Memory B cell (primary cell): Measurements from ENCODE around the gene HAUS1.
A peak's percentile ranks its signal among the peaks of the same experiment; 100 is the strongest.

Experiments
- ATAC-seq: fragments of 150-1000 bp; cut with Tn5 transposase; 2 replicates; pipeline ENCODE4 v1.10.0; 2021; ENCODE audit warnings: low read depth, mild to moderate bottlenecking, moderate library complexity
- DNase-seq, 2 donors: peaks; one replicate each; pipeline ENCODE4 v3.0.0; 2022; ENCODE audit warnings: low spot score in 2 of 2
- H3K27ac Mint-ChIP-seq: one replicate; pipeline ENCODE4 v1.8.0; 2022; ENCODE audit warnings: mild to moderate bottlenecking, moderate library complexity, mixed read lengths
- H3K27me3 Mint-ChIP-seq: one replicate; pipeline ENCODE4 v1.8.0; 2022; ENCODE audit warnings: mixed read lengths
- H3K36me3 Mint-ChIP-seq: one replicate; pipeline ENCODE4 v1.8.0; 2022; ENCODE audit warnings: mild to moderate bottlenecking, mixed read lengths
- H3K4me1 Mint-ChIP-seq: one replicate; pipeline ENCODE4 v1.8.0; 2022; ENCODE audit warnings: mixed read lengths
- H3K4me3 Mint-ChIP-seq: one replicate; pipeline ENCODE4 v1.8.0; 2022; ENCODE audit warnings: mild to moderate bottlenecking, moderate library complexity, mixed read lengths
- H3K9me3 Mint-ChIP-seq: one replicate; pipeline ENCODE4 v1.8.0; 2022; ENCODE audit warnings: mixed read lengths

The HAUS1 gene, protein sequence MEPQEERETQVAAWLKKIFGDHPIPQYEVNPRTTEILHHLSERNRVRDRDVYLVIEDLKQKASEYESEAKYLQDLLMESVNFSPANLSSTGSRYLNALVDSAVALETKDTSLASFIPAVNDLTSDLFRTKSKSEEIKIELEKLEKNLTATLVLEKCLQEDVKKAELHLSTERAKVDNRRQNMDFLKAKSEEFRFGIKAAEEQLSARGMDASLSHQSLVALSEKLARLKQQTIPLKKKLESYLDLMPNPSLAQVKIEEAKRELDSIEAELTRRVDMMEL

DNA sequence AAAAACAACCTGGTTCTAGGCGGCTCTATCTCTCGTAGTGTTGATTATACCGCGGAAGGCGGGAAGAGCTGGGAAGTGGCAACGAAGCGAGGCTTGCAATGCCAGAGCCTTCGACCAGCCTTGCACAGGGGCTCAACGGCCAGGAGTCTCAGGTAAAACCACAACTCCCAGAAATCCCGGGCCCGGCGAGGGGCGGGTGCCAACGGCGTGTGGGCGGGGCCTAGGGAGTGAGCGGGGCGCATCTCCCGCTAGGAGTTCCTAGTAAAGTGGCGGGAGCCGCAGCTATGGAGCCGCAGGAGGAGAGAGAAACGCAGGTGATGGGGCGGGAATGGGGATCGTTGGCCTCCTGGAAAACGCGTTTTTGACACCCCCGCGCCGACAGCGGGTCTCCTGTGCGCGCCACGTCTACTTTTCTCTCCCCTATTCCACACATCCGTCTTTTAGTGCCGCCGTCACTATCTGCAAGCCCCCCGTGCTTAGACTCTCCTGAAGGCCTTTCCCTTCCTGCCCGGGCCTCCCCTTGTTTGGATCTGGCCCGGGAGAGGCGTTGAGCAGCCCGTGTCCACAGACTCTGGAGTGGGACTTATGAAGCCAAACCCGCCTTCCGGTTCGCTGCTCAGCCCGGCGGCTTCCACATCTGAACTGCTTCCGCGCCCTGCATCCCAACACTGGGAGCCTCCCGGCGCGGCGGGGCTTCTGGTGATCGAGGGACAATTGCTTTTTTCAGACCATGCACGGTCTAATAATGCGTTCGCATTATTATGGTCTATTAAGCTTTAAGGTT is at the start of gene HAUS1:
Gene HAUS1, plus strand, starts transcription at position 258 of the 784 bp plus-strand sequence. Its CDS starts 27 bp downstream, at position 285.
- H3K9me3 Mint-ChIP-seq = no peaks in the 10 kb centered on the region
- peaks cover 4% of the 10 kb centered on the region for H3K4me1 Mint-ChIP-seq
- no peaks in the 10 kb centered on the region for H3K27me3 Mint-ChIP-seq
- H3K27ac Mint-ChIP-seq = peak within 1 kb of the TSS; percentile 85
- peak within 1 kb of the TSS; percentile 99 for H3K4me3 Mint-ChIP-seq
- peak; percentile 98 for ATAC-seq
- peak; percentile 59 to 70 for DNase-seq
- H3K36me3 Mint-ChIP-seq = peaks cover under 1% of the 10 kb centered on the region

DNA sequence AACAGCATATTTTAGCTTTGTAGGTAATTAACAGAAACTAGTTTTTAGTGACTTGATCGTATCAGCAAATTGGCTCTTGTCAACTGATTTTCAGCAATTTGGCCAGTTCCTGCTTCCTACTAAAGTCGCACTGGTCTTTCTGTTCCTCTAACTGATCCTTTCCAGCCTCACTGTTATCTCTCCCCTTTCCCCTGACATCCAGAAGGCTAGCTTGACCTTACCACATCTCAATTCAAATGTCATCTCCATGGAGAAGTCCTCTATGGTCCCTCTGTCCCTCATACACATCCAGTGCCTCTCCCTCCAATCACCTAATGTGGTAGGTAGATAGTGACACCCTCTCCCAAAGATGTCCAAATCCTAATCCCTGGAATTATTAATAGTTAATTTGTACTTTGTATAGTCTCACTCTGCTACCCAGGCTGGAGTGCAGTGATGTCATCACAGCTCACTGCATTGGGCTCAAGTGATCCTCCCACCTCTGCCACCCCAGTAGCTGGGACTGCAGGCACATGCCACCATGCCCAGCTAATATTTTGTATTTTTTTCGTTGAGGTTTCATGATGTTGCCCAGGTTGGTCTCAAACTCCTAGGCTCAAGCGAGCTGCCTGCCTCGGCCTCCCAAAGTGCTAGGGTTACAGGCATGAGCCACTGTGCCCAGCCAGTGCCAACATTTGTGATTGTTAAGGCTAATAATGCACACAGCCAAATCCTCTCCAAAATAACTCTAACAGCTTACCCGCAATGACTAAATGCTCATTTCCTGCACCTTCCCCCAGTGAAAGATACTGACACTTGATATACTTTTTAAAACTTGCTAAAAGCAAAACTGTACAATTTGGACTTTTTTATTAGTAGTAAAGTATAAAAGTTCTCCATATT is 49.0 kb upstream of the HAUS1 start:
- Mint-ChIP-seq H3K9me3 (no peaks in the 10 kb centered on the region), H3K27ac (no peak overlapping the region), H3K27me3 (no peaks in the 10 kb centered on the region), H3K4me1 (no peaks in the 10 kb centered on the region), H3K36me3 (no peaks in the 10 kb centered on the region), H3K4me3 (no peak overlapping the region)
- no peak for DNase-seq
- no peak for ATAC-seq

DNA sequence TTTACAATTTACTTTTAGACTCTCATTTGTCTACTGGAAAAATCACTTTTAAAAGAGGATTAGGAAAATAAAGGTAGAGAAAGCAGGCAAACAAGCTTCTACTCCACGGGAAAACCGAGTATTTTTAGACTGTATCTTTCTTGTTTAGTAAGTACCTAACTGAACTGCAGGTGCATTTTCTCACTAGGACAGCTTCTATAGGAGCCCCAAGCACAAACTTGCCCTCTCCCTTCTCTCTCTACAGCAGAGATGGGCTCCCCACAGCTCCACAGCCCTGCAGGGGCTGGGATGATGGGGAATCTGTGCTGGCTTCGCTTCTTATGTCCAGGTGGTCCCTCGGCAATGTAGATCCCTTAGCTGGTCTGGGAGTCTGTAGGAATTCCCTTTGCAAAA is 48.4 kb upstream of the HAUS1 start:
- H3K4me3 Mint-ChIP-seq = no peak overlapping the region
- H3K36me3 Mint-ChIP-seq = no peaks in the 10 kb centered on the region
- no peak for ATAC-seq
- DNase-seq = no peak
- no peaks in the 10 kb centered on the region for H3K4me1 Mint-ChIP-seq
- H3K27ac Mint-ChIP-seq = no peak overlapping the region
- H3K9me3 Mint-ChIP-seq = no peaks in the 10 kb centered on the region
- H3K27me3 Mint-ChIP-seq = no peaks in the 10 kb centered on the region

DNA sequence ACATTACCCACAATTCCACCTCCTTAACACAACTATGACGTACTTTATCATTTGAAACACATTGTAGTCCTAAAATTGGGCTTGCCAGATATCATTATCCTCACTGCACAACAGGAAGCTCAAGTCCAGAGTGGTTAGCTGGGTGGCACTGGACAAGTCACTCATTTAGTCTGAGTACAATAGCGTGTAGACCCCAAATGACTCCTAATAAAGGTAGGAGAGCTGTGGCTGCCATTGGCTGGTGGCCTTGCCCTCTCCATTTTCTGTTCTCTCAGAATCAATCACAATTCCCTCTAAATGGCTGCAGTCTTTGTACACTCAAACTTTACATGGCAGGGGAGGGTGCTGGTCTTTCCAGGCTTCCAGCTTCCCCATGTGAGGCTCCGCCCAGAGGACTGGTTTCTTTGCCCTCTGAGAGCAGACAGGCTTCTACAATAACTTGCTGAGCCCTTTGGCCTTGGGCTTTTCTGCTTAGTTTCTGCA is 43.8 kb upstream of the HAUS1 start:
- Mint-ChIP-seq H3K4me1 (no peaks in the 10 kb centered on the region), H3K27ac (no peak overlapping the region)
- no peak for ATAC-seq

DNA sequence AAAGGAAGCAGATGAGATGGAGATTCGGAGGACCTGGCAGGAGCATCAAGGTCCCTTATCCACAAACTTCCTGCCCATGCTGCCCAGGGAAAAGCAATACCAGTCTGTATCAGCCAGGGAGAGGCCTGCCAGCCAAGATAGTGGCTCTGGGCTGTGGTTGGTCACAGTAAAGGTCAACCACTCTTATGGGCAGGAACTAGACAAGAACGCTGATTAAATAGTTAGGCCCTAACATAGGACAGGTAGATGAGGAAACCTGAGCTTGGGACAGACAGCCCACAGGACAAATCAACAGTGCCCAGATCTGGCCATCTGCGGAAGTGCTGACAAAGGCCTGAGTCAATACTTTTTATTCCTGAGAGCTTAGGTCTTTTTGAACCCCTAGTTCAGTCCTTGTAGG is 42.8 kb upstream of the HAUS1 start:
- DNase-seq (no peak), ATAC-seq (no peak)
- Mint-ChIP-seq H3K4me1 (no peaks in the 10 kb centered on the region), H3K27me3 (peaks cover 1% of the 10 kb centered on the region), H3K4me3 (no peak overlapping the region), H3K36me3 (no peaks in the 10 kb centered on the region), H3K27ac (no peak overlapping the region), H3K9me3 (no peaks in the 10 kb centered on the region)

More for the DNA sequence above, 43.8 kb upstream of the HAUS1 start:
- Mint-ChIP-seq H3K9me3 (no peaks in the 10 kb centered on the region), H3K27me3 (peaks cover 1% of the 10 kb centered on the region), H3K4me3 (no peak overlapping the region), H3K36me3 (no peaks in the 10 kb centered on the region)
- no peak for DNase-seq

DNA sequence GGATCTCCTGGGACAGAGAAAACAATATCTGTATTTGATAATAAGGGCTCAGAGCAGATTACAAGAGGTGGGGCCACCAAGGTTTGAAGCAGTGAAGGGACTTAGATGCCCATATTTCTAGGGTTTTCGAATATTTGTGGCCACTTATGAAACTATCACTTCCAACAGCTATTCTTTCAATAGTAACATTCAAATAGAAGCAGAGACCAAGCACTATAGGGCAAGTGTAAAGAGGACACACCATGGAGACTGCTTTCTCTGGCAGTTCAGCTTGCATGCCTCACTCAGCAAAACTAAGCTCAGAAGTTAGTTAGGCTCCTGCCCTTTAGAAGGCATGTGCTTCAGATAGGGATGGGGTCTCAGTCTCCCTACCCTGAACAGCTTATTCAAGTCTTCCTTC is 42.4 kb upstream of the HAUS1 start:
- Mint-ChIP-seq H3K4me1 (no peaks in the 10 kb centered on the region), H3K9me3 (no peaks in the 10 kb centered on the region), H3K27ac (no peak overlapping the region), H3K27me3 (peaks cover 1% of the 10 kb centered on the region), H3K36me3 (no peaks in the 10 kb centered on the region), H3K4me3 (no peak overlapping the region)
- ATAC-seq = no peak
- no peak for DNase-seq

DNA sequence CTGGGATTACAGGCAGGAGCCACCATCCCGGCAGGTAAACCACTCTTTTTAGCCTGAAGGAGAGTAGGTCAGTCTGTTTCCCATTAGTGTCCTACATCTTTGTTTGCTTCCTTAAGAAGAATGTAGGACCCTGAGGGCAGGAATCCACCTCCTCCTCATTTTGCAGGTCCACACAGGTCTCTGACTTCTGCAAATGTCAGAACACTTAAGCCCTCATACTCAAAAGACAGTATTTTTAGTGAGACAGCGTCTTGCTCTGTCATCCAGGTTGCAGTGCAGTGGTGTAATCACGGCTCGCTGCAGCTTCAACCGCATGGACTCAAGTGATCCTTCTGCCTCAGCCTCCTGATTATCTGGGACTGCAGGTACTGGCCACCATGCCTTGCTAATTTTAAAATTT is 41.4 kb upstream of the HAUS1 start:
- Mint-ChIP-seq H3K4me1 (no peaks in the 10 kb centered on the region), H3K9me3 (peaks cover 2% of the 10 kb centered on the region), H3K27ac (no peak overlapping the region), H3K27me3 (peaks cover 1% of the 10 kb centered on the region), H3K4me3 (no peak overlapping the region), H3K36me3 (no peaks in the 10 kb centered on the region)
- no peak for DNase-seq
- no peak for ATAC-seq

DNA sequence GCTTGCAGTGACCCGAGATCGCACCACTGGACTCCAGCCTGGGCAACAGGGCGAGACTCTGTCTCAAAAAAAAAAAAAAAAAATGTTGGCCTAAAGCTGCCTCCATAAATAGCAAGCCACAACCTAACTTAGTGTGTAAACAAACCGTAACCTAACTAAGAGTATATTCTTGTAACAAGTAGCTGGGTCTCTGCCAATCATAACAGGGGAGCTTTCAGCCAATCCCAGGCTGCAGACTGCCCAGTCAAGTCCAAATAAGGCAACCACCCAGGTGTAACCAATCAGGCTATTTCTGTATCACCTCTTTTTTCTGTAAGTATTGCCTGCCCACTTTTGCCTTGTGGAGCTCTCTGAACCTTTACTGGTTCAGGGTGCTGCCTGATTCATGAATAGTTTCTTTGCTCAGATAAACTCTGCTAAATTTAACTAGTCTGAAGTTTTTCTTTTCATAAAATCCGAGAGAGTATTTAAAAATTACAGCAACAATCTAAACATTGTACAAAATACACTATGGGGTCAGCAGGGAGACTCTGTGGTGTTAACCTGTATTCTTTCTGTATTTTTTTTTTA is 36.7 kb upstream of the HAUS1 start:
- H3K27ac Mint-ChIP-seq = no peak overlapping the region
- no peak overlapping the region for H3K4me3 Mint-ChIP-seq
- peaks cover 8% of the 10 kb centered on the region for H3K4me1 Mint-ChIP-seq
- DNase-seq (no peak), ATAC-seq (no peak)
- H3K9me3 Mint-ChIP-seq = peaks cover 2% of the 10 kb centered on the region
- no peaks in the 10 kb centered on the region for H3K36me3 Mint-ChIP-seq
- peaks cover 6% of the 10 kb centered on the region for H3K27me3 Mint-ChIP-seq

DNA sequence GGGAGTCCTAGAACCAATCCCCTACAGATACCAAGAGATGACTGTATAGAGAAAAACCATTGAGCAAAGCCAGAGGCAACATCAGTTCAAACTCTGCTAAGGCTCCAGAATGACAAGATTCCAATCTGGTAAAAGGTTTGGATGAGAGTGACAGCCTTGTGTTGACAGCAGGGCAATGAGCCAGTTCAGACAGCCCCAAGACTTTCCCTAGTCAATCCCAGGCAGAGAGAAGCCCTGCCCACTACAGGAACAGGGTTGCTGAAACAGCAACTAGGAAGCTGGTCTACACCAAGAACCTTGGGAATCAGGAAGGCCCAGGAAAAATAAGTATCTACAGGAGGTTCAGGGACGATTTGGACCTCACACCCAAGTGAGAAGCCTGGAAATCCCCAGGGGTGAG is 35.4 kb upstream of the HAUS1 start:
- DNase-seq (no peak), ATAC-seq (no peak)
- H3K9me3 Mint-ChIP-seq = peaks cover 2% of the 10 kb centered on the region
- H3K27ac Mint-ChIP-seq = no peak overlapping the region
- no peaks in the 10 kb centered on the region for H3K36me3 Mint-ChIP-seq
- peaks cover 10% of the 10 kb centered on the region for H3K27me3 Mint-ChIP-seq
- no peak overlapping the region for H3K4me3 Mint-ChIP-seq
- H3K4me1 Mint-ChIP-seq = peaks cover 10% of the 10 kb centered on the region

DNA sequence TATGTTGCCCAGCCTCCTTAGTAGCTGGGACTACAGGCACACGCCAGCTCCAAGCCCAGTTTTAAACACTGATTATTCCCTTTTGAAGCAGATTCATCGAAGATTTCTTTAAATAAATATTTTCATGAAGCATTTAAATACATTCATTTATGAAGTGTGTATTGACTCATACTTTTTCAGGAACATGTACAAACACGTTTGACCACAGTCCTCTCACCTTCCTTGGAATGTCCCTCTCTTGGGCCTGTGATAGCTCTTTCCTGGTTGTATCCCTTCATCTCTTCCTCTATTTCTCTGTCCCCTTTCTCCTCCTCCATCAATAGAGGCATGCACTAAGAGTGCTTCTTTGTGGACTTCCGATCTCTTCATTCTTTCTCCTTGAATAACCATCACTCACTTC is 34.7 kb upstream of the HAUS1 start:
- ATAC-seq (no peak), DNase-seq (no peak)
- Mint-ChIP-seq H3K36me3 (no peaks in the 10 kb centered on the region), H3K9me3 (peaks cover 2% of the 10 kb centered on the region), H3K4me3 (no peak overlapping the region), H3K4me1 (peaks cover 13% of the 10 kb centered on the region), H3K27ac (no peak overlapping the region), H3K27me3 (peaks cover 10% of the 10 kb centered on the region)

DNA sequence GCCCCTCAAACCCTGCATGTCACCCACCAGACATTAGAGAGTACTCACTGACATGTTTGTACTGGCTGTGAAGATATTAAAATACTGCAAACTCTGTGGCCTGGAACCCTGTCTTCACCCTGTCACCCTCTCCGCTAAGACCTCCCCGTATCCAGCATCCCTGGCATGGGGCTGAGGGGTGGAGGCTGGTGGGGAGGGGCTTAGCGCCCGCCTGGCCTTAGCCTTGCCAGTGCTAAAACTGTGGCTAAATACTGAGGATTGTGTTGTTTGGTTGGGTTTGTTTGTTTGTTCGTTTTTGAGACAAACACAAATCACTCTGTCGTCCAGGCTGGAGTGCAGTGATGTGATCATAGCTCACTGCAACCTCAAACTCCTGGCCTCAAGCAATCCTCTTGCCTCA is 34.0 kb upstream of the HAUS1 start:
- no peak for DNase-seq
- H3K27me3 Mint-ChIP-seq = peaks cover 10% of the 10 kb centered on the region
- no peak overlapping the region for H3K27ac Mint-ChIP-seq
- no peaks in the 10 kb centered on the region for H3K36me3 Mint-ChIP-seq
- H3K4me1 Mint-ChIP-seq = peaks cover 13% of the 10 kb centered on the region
- no peak for ATAC-seq
- H3K4me3 Mint-ChIP-seq = no peak overlapping the region
- peaks cover 2% of the 10 kb centered on the region for H3K9me3 Mint-ChIP-seq

DNA sequence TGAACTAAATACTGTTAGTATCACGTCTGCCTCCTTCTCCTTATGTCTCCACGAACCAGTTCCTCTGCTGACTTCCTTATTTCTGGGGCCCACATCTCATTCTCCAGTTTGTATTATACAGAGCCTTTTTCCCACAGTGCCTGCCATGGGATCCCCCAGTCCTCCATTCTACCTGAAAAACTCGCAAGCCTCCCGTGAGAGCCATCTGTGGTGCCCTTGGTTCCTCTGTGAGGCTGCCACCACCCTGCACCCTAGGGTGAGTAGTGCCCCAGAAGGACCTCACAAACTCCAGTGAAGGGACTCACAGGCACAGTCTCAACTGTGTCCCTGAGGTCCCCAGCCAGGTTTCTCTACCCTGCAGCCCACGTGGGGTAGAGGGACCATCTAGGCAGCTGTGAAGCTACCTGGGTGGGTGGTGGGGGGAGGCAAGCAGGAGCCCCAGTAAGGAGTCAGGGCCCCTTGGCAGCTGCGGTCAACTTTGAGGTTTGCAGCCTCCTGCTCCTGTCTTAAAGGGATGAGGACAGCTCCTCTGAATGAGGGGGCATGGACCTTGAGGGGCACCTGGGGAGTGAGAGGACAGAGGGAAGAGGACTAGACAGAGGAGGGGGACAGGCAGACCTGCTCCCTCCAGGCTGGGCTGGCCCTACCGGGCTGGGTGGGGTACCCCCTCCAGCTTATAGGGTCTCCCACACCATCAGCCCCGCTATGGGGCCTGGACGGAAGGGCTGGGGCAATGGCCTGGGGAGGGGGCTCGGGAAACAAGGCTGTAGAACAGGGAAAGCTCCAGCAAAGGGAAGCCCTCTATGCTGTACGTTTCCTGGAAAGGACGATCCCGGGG is 33.2 kb upstream of the HAUS1 start:
- no peaks in the 10 kb centered on the region for H3K36me3 Mint-ChIP-seq
- H3K4me3 Mint-ChIP-seq = peak overlapping the region; percentile 60
- H3K27ac Mint-ChIP-seq = no peak overlapping the region
- H3K4me1 Mint-ChIP-seq = peaks cover 13% of the 10 kb centered on the region
- ATAC-seq (peak; percentile 23), DNase-seq (peak in 1 of 2 donors; percentile 32)
- H3K9me3 Mint-ChIP-seq = peaks cover 2% of the 10 kb centered on the region
- peaks cover 10% of the 10 kb centered on the region for H3K27me3 Mint-ChIP-seq
